ENCODE measurements around the gene ANGPTL7.

Gene ANGPTL7

GRCh38 chr1:11168731-11169130 lies 20.4 kb upstream of the ANGPTL7 start:
- H3K4me3 ChIP-seq (ENCODE audit: control insufficient read depth, low read depth, low read length) = no peak overlapping the region
- TF ChIP-seq CTCF (IDR thresholded peaks at IDR 0.05; ENCODE audit: control insufficient read depth, insufficient read depth, low read depth, low read length, missing control alignments) = no peak
- no peak for DNase-seq (ENCODE audit: low read depth)

GRCh38 chr1:11169202-11169601 lies 20.0 kb upstream of the ANGPTL7 start:
- no peak overlapping the region for H3K4me3 ChIP-seq (ENCODE audit: control insufficient read depth, low read depth, low read length)
- TF ChIP-seq CTCF (IDR thresholded peaks at IDR 0.05; ENCODE audit: control insufficient read depth, insufficient read depth, low read depth, low read length, missing control alignments) = no peak
- DNase-seq (ENCODE audit: low read depth) = no peak

GRCh38 chr1:11170102-11170501 lies 19.1 kb upstream of the ANGPTL7 start:
- no peak for TF ChIP-seq CTCF (IDR thresholded peaks at IDR 0.05; ENCODE audit: control insufficient read depth, insufficient read depth, low read depth, low read length, missing control alignments)
- no peak for DNase-seq (ENCODE audit: low read depth)
- H3K4me3 ChIP-seq (ENCODE audit: control insufficient read depth, low read depth, low read length) = no peak overlapping the region

- TF ChIP-seq CTCF (IDR thresholded peaks at IDR 0.05; ENCODE audit: control insufficient read depth, insufficient read depth, low read depth, low read length, missing control alignments) = peak; percentile 18
- no peak for DNase-seq (ENCODE audit: low read depth)
Measured at GRCh38 chr1:11174261-11174942, 14.8 kb upstream of the ANGPTL7 start.

GRCh38 chr1:11175461-11175860 lies 13.7 kb upstream of the ANGPTL7 start:
- TF ChIP-seq CTCF (IDR thresholded peaks at IDR 0.05; ENCODE audit: control insufficient read depth, insufficient read depth, low read depth, low read length, missing control alignments) = no peak
- DNase-seq (ENCODE audit: low read depth) = no peak
- no peak overlapping the region for H3K4me3 ChIP-seq (ENCODE audit: control insufficient read depth, low read depth, low read length)

More at GRCh38 chr1:11174261-11174942, 14.8 kb upstream of the ANGPTL7 start:
- no peak overlapping the region for H3K4me3 ChIP-seq (ENCODE audit: control insufficient read depth, low read depth, low read length)

- no peak overlapping the region for H3K4me3 ChIP-seq (ENCODE audit: control insufficient read depth, low read depth, low read length)
- no peak for DNase-seq (ENCODE audit: low read depth)
- no peak for TF ChIP-seq CTCF (IDR thresholded peaks at IDR 0.05; ENCODE audit: control insufficient read depth, insufficient read depth, low read depth, low read length, missing control alignments)
Measured at GRCh38 chr1:11176081-11176706, 13.0 kb upstream of the ANGPTL7 start.
